Upper lobe of left lung (tissue), 6 donors: Measurements from ENCODE around the gene ZC3H6. TPM values are rescaled to one million over a fixed set of nuclear protein-coding genes. Genes with fewer than 3 reads are reported as not detected.

Experiments
- ATAC-seq, 2 donors: fragments of 200-7000 bp; cut with Tn5 transposase; one replicate each; pipeline ENCODE4 v1.9.1; 2022; ENCODE audit warnings: mild to moderate bottlenecking in 2 of 2, moderate library complexity in 2 of 2; ENCODE audit not compliant: low FRiP score in 2 of 2
- DNase-seq, 2 donors: peaks; one replicate each; pipeline ENCODE4 v3.0.0-alpha.2; 2019 to 2020
- H3K27ac ChIP-seq, 4 donors: fragments of 200-600 bp; sonication (generic); one replicate each; pipeline ENCODE4 v1.5.1; 2016 to 2019
- H3K27me3 ChIP-seq, 4 donors: fragments of 200-600 bp; sonication (generic); one replicate each; pipeline ENCODE4 v1.5.1; 2017 to 2019
- H3K36me3 ChIP-seq, 4 donors: fragments of 200-600 bp; sonication (generic); one replicate each; pipeline ENCODE4 v1.5.1; 2016 to 2019
- H3K4me1 ChIP-seq, 4 donors: fragments of 200-600 bp; sonication (generic); one replicate each; pipeline ENCODE4 v1.5.1; 2018 to 2019
- H3K4me3 ChIP-seq, 4 donors: fragments of 200-600 bp; sonication (generic); one replicate each; pipeline ENCODE4 v1.5.1; 2017 to 2019; ENCODE audit warnings: mild to moderate bottlenecking in 2 of 4, moderate library complexity in 1 of 4
- H3K9me3 ChIP-seq, 4 donors: fragments of 200-600 bp; sonication (generic); one replicate each; pipeline ENCODE4 v1.5.1; 2018 to 2019
- CTCF ChIP-seq, 6 experiments: fragments of 450-650 bp in 4 of 6; fragments of 200-600 bp in 2 of 6; sonication (generic) in 2 of 6; IDR thresholded peaks; one replicate each; pipeline ENCODE4 v1.5.1; 2016 to 2019; ENCODE audit warnings: antibody characterized with exemption in 6 of 6
- EP300 ChIP-seq, 4 donors: sonication (generic); formaldehyde crosslinking; IDR thresholded peaks; one replicate each; pipeline ENCODE4 v1.5.1; 2017; ENCODE audit warnings: antibody characterized with exemption in 4 of 4, control low read depth in 2 of 4
- POLR2A ChIP-seq, 4 donors: fragments of 450-650 bp; IDR thresholded peaks; one replicate each; pipeline ENCODE4 v1.5.1; 2016 to 2017; ENCODE audit warnings: antibody characterized with exemption in 4 of 4, mild to moderate bottlenecking in 2 of 4
- POLR2AphosphoS5 ChIP-seq, 2 donors: sonication (generic); formaldehyde crosslinking; IDR thresholded peaks; one replicate each; pipeline ENCODE4 v1.5.1; 2017; ENCODE audit warnings: antibody characterized with exemption in 2 of 2
- WGBS, 2 donors: methylation state at CpG; one replicate each; pipeline ENCODE4 v1.1.5; 2017 to 2018; 5-methylcytosine and 5-hydroxymethylcytosine counted together
- total RNA-seq, 6 donors: library from RNA; depleted of rRNA in 4 of 6; stranded (reverse); fragments of >200 nt in 4 of 6; gene quantifications; one replicate each; pipeline versions ENCODE4 v1.1.0 to v1.2.1, GENCODE V29; 2016 to 2021
- donor health status: DM: no; HTN: no; CAD: no; lungs with moderate emphysema.
- donor health status: DM: no; HTN: yes; CAD: no; lungs with severe emphysema.

Gene ZC3H6
- total RNA-seq, 6 donors from 2014 or later, result 4.8 to 18.5 (median 11.7) TPM

GRCh38 chr2:112254466-112255240, 20.7 kb upstream of the ZC3H6 start, which contains the start of gene ZC3H8:
ZC3H8 (minus strand) TSS chr2:112255042; CDS start chr2:112254981, 61 bp downstream.
- ATAC-seq, result peak; percentile 98
- 1% methylated on average over 35 to 59 of the region's 68 CpGs for WGBS, 2 donors

GRCh38 chr2:112255875-112256274, 19.5 kb upstream of the ZC3H6 start:
- Histone ChIP-seq H3K36me3 (no peaks in the 10 kb centered on the region), H3K4me1 (peaks cover 5 to 38% (median 16%) of the 10 kb centered on the region in 4 donors), H3K27me3 (no peaks in the 10 kb centered on the region), H3K27ac (peak overlapping the region in 1 of 4 donors; percentile 88), H3K4me3 (peak overlapping the region in 1 of 4 donors; percentile 75), H3K9me3 (no peaks in the 10 kb centered on the region)
- ATAC-seq, result no peak
- 80% methylated on average over 2 of the region's 2 CpGs for WGBS, 2 donors
- no peak for DNase-seq
- TF ChIP-seq CTCF (IDR thresholded peaks at IDR 0.05) (no peak), POLR2AphosphoS5 (IDR thresholded peaks at IDR 0.05) (no peak), POLR2A (IDR thresholded peaks at IDR 0.05) (no peak), EP300 (IDR thresholded peaks at IDR 0.05) (no peak)

More at GRCh38 chr2:112254466-112255240, 20.7 kb upstream of the ZC3H6 start, which contains the start of gene ZC3H8:
- no peaks in the 10 kb centered on the region for H3K36me3 ChIP-seq
- peak; percentile 96 to 99 for DNase-seq
- peak within 1 kb of the TSS; percentile 55 to 75 (median 64) for H3K4me3 ChIP-seq
- TF ChIP-seq POLR2A (IDR thresholded peaks at IDR 0.05) (peak in 3 of 4 donors; percentile 68 to 88 (median 81)), EP300 (IDR thresholded peaks at IDR 0.05) (no peak), CTCF (IDR thresholded peaks at IDR 0.05) (peak in 2 of 6 experiments; percentile 7 to 17), POLR2AphosphoS5 (IDR thresholded peaks at IDR 0.05) (peak; percentile 33 to 82)
- H3K4me1 ChIP-seq, result peaks cover 5 to 30% (median 14%) of the 10 kb centered on the region in 4 donors
- H3K9me3 ChIP-seq, result no peaks in the 10 kb centered on the region
- no peaks in the 10 kb centered on the region for H3K27me3 ChIP-seq
- H3K27ac ChIP-seq, result peak within 1 kb of the TSS; percentile 79 to 88 (median 84)

- no peak for ATAC-seq
- H3K27ac ChIP-seq, result no peak overlapping the region
- TF ChIP-seq EP300 (IDR thresholded peaks at IDR 0.05) (no peak), CTCF (IDR thresholded peaks at IDR 0.05) (no peak), POLR2A (IDR thresholded peaks at IDR 0.05) (no peak), POLR2AphosphoS5 (IDR thresholded peaks at IDR 0.05) (no peak)
- H3K36me3 ChIP-seq, result no peaks in the 10 kb centered on the region
- no peaks in the 10 kb centered on the region for H3K27me3 ChIP-seq
- no peaks in the 10 kb centered on the region for H3K9me3 ChIP-seq
- WGBS, 2 donors, result 82 to 96% methylated on average over 2 of the region's 2 CpGs
- DNase-seq, result no peak
- H3K4me1 ChIP-seq, result peaks cover 5 to 38% (median 16%) of the 10 kb centered on the region in 4 donors
- no peak overlapping the region for H3K4me3 ChIP-seq
Measured at GRCh38 chr2:112256654-112257053, 18.7 kb upstream of the ZC3H6 start.

- WGBS, 2 donors, result 76 to 87% methylated on average over 3 to 4 of the region's 4 CpGs
- H3K36me3 ChIP-seq, result no peaks in the 10 kb centered on the region
- no peak overlapping the region for H3K27ac ChIP-seq
- TF ChIP-seq POLR2AphosphoS5 (IDR thresholded peaks at IDR 0.05), result no peak
- no peak for TF ChIP-seq POLR2A (IDR thresholded peaks at IDR 0.05)
- no peak for TF ChIP-seq CTCF (IDR thresholded peaks at IDR 0.05)
- TF ChIP-seq EP300 (IDR thresholded peaks at IDR 0.05), result no peak
- no peaks in the 10 kb centered on the region for H3K9me3 ChIP-seq
- no peak overlapping the region for H3K4me3 ChIP-seq
- DNase-seq (no peak), ATAC-seq (no peak)
- peaks cover 5 to 38% (median 16%) of the 10 kb centered on the region in 4 donors for H3K4me1 ChIP-seq
- H3K27me3 ChIP-seq, result no peaks in the 10 kb centered on the region
Measured at GRCh38 chr2:112257575-112257974, 17.8 kb upstream of the ZC3H6 start.
